ENCODE measurements around the gene ZNF652. TPM values are rescaled to one million over a fixed set of nuclear protein-coding genes. Genes with fewer than 3 reads are reported as not detected.

The ZNF652 gene
- polyA plus RNA-seq, 1 of the 3 experiments (the other 2 are of a cell fraction), result 5.1 TPM

GRCh38 chr17:49339354-49339753, 22.7 kb downstream of the ZNF652 start:
- ChIA-PET POLR2A (no interaction called here), CTCF (interaction anchor here (0.9 to 4.8 kb wide), 6 partner anchors 15 to 29 kb away, joined by 3 to 24 read pairs (median 4); no protein-coding TSS in a partner anchor)
- Histone ChIP-seq H4K20me1 (ENCODE audit: insufficient read depth) (peaks cover 44% of the 10 kb centered on the region), H3K9me3 (no peaks in the 10 kb centered on the region), H3F3A (replicated peaks; ENCODE audit: insufficient read depth) (peaks cover 42% of the 10 kb centered on the region), H2AFZ (ENCODE audit: low read depth) (no peak overlapping the region), H3K9ac (no peak overlapping the region), H3K9me2 (no peaks in the 10 kb centered on the region), H3K27ac (ENCODE audit: low read depth in 2 of 2, low read length in 1 of 2) (no peak overlapping the region), H3K36me3 (replicated peaks in 1 of 2; ENCODE audit: control insufficient read depth in 1 of 2, insufficient read depth in 2 of 2, low read length in 1 of 2) (no peaks in the 10 kb centered on the region), H3K79me2 (ENCODE audit: insufficient read depth) (peaks cover 97% of the 10 kb centered on the region), H3K27me3 (ENCODE audit: insufficient read depth) (no peaks in the 10 kb centered on the region), H3K4me3 (ENCODE audit: low read depth in 2 of 2, low read length in 1 of 2) (no peak overlapping the region), H3K4me2 (no peak overlapping the region), H3K4me1 (ENCODE audit: control insufficient read depth in 1 of 2, insufficient read depth in 2 of 2, low read depth in 1 of 2, low read length in 1 of 2) (peaks cover 0 to 30% of the 10 kb centered on the region in 2 experiments; a peak in 3 of 4 replicates)
- 89% methylated on average over 6 of the region's 6 CpGs for WGBS (ENCODE audit: low lambda C conversion rate)
- DNase-seq, result no peak
- TF ChIP-seq RAD21 (IDR thresholded peaks at IDR 0.05; ENCODE audit: low read length), result no peak
- no peak for TF ChIP-seq SMC3 (IDR thresholded peaks at IDR 0.05; ENCODE audit: low read depth, low read length)
- no peak for TF ChIP-seq NFIC (IDR thresholded peaks at IDR 0.05; ENCODE audit: borderline replicate concordance)
- TF ChIP-seq TEAD4 (IDR thresholded peaks at IDR 0.05; ENCODE audit: borderline replicate concordance, insufficient read depth), result no peak
- TF ChIP-seq MEF2A (IDR thresholded peaks at IDR 0.05; ENCODE audit: borderline replicate concordance, low read depth), result no peak

GRCh38 chr17:49338883-49339282, 23.2 kb downstream of the ZNF652 start:
- Histone ChIP-seq H3F3A (replicated peaks; ENCODE audit: insufficient read depth) (peaks cover 40% of the 10 kb centered on the region), H4K20me1 (ENCODE audit: insufficient read depth) (peaks cover 48% of the 10 kb centered on the region), H3K27ac (ENCODE audit: low read depth in 2 of 2, low read length in 1 of 2) (peak overlapping the region in 1 of 2 experiments; percentile 43; a peak in 1 of 4 replicates), H3K9me2 (no peaks in the 10 kb centered on the region), H3K9me3 (no peaks in the 10 kb centered on the region), H3K36me3 (replicated peaks in 1 of 2; ENCODE audit: control insufficient read depth in 1 of 2, insufficient read depth in 2 of 2, low read length in 1 of 2) (no peaks in the 10 kb centered on the region), H3K27me3 (ENCODE audit: insufficient read depth) (no peaks in the 10 kb centered on the region), H3K4me1 (ENCODE audit: control insufficient read depth in 1 of 2, insufficient read depth in 2 of 2, low read depth in 1 of 2, low read length in 1 of 2) (peaks cover 0 to 30% of the 10 kb centered on the region in 2 experiments; a peak in 3 of 4 replicates), H2AFZ (ENCODE audit: low read depth) (no peak overlapping the region), H3K79me2 (ENCODE audit: insufficient read depth) (peaks cover 97% of the 10 kb centered on the region), H3K9ac (no peak overlapping the region), H3K4me3 (ENCODE audit: low read depth in 2 of 2, low read length in 1 of 2) (no peak overlapping the region), H3K4me2 (peak overlapping the region; percentile 24; the same call in 1 of the 2 replicates)
- ChIA-PET POLR2A (no interaction called here), CTCF (interaction anchor here (0.9 to 4.8 kb wide), 4 partner anchors 21 to 29 kb away, joined by 3 to 24 read pairs (median 4); no protein-coding TSS in a partner anchor)
- no peak for DNase-seq
- 86% methylated on average over 4 of the region's 4 CpGs for WGBS (ENCODE audit: low lambda C conversion rate)
- TF ChIP-seq TEAD4 (IDR thresholded peaks at IDR 0.05; ENCODE audit: borderline replicate concordance, insufficient read depth), result no peak

GRCh38 chr17:49337884-49338283, 24.2 kb downstream of the ZNF652 start:
- peaks cover 98% of the 10 kb centered on the region for H3K79me2 ChIP-seq (ENCODE audit: insufficient read depth)

More at GRCh38 chr17:49337884-49338283, 24.2 kb downstream of the ZNF652 start:
- CTCF ChIA-PET, result interaction anchor here (0.9 to 4.8 kb wide), 4 partner anchors 19 to 219 kb away, joined by 3 to 24 read pairs (median 6); no protein-coding TSS in a partner anchor
- no peaks in the 10 kb centered on the region for H3K36me3 ChIP-seq (replicated peaks in 1 of 2; ENCODE audit: control insufficient read depth in 1 of 2, insufficient read depth in 2 of 2, low read length in 1 of 2)
- H3K27ac ChIP-seq (ENCODE audit: low read depth in 2 of 2, low read length in 1 of 2), result peak overlapping the region in 1 of 2 experiments; percentile 46; a peak in 2 of 4 replicates
- H4K20me1 ChIP-seq (ENCODE audit: insufficient read depth), result peaks cover 41% of the 10 kb centered on the region
- H3F3A ChIP-seq (replicated peaks; ENCODE audit: insufficient read depth), result peaks cover 34% of the 10 kb centered on the region
- DNase-seq, result no peak
- no peak overlapping the region for H3K9ac ChIP-seq
- 0 out of 2 replicates have a peak, but pooled peaks have one; percentile 17 for TF ChIP-seq JUND (IDR thresholded peaks at IDR 0.05)
- peak; percentile 41; the same call in 1 of the 2 replicates for TF ChIP-seq NFIC (IDR thresholded peaks at IDR 0.05; ENCODE audit: borderline replicate concordance)
- TF ChIP-seq FOSL2 (IDR thresholded peaks at IDR 0.05; ENCODE audit: borderline replicate concordance, low read depth), result peak; percentile 55
- TF ChIP-seq RCOR1 (IDR thresholded peaks at IDR 0.05; ENCODE audit: low read length), result no peak
- peak overlapping the region; percentile 24 for H3K4me2 ChIP-seq
- peaks cover 0 to 26% of the 10 kb centered on the region in 2 experiments; a peak in 3 of 4 replicates for H3K4me1 ChIP-seq (ENCODE audit: control insufficient read depth in 1 of 2, insufficient read depth in 2 of 2, low read depth in 1 of 2, low read length in 1 of 2)
- 53% methylated on average over 8 of the region's 8 CpGs for WGBS (ENCODE audit: low lambda C conversion rate)
- no peaks in the 10 kb centered on the region for H3K9me3 ChIP-seq
- no peak overlapping the region for H2AFZ ChIP-seq (ENCODE audit: low read depth)
- POLR2A ChIA-PET, result no interaction called here
- H3K4me3 ChIP-seq (ENCODE audit: low read depth in 2 of 2, low read length in 1 of 2), result no peak overlapping the region
- H3K9me2 ChIP-seq, result no peaks in the 10 kb centered on the region
- no peaks in the 10 kb centered on the region for H3K27me3 ChIP-seq (ENCODE audit: insufficient read depth)
